Stomach (tissue), 4 donors: ENCODE data around the gene CHCHD6.

Source experiments
- POLR2A ChIP-seq, 4 donors: fragments of 450-650 bp; IDR thresholded peaks; one replicate each; pipeline ENCODE4 v1.6.1; 2016; ENCODE audit warnings: antibody characterized with exemption in 4 of 4, control low read depth in 2 of 4, mild to moderate bottlenecking in 1 of 4, moderate library complexity in 1 of 4
- TF ChIP-seq, protein P1 (sequence below), 7 experiments: fragments of 450-650 bp in 4 of 7; fragments of 200-600 bp in 3 of 7; sonication (generic) in 3 of 7; IDR thresholded peaks; one replicate each; pipeline ENCODE4 v1.5.1; 2016 to 2019; ENCODE audit warnings: antibody characterized with exemption in 7 of 7, control low read depth in 2 of 7, mild to moderate bottlenecking in 1 of 7

GRCh38 chr3:126951561-126951960 lies 247.5 kb downstream of the CHCHD6 start:
- TF ChIP-seq, protein P1, sequence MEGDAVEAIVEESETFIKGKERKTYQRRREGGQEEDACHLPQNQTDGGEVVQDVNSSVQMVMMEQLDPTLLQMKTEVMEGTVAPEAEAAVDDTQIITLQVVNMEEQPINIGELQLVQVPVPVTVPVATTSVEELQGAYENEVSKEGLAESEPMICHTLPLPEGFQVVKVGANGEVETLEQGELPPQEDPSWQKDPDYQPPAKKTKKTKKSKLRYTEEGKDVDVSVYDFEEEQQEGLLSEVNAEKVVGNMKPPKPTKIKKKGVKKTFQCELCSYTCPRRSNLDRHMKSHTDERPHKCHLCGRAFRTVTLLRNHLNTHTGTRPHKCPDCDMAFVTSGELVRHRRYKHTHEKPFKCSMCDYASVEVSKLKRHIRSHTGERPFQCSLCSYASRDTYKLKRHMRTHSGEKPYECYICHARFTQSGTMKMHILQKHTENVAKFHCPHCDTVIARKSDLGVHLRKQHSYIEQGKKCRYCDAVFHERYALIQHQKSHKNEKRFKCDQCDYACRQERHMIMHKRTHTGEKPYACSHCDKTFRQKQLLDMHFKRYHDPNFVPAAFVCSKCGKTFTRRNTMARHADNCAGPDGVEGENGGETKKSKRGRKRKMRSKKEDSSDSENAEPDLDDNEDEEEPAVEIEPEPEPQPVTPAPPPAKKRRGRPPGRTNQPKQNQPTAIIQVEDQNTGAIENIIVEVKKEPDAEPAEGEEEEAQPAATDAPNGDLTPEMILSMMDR (IDR thresholded peaks at IDR 0.05) = no peak
- TF ChIP-seq POLR2A (IDR thresholded peaks at IDR 0.05) = no peak
